Caki2 (cell line): ENCODE data around the gene UBE2N. TPM values are rescaled to one million over a fixed set of nuclear protein-coding genes. Genes with fewer than 3 reads are reported as not detected.

ENCODE experiments used
- DNase-seq: peaks from one replicate; pipeline ENCODE4 v3.0.0-alpha.2; 2015; ENCODE audit warnings: low read depth
- in situ Hi-C: cut with HindIII; loops from 2 replicates; pipeline ENCODE4 v1.10.0; 2016; ENCODE audit warnings: low sequenced_read_pairs, low pct_unique_long_range_greater_than_20kb, mixed read lengths
- total RNA-seq: library from RNA; depleted of rRNA; stranded (reverse); fragments of >200 nt; shearing (Covaris generic); gene quantifications from 2 replicates; pipeline ENCODE4 v1.2.3, GENCODE V29; 2014; ENCODE audit warnings: low replicate concordance; rRNA removed

The UBE2N gene
- total RNA-seq, 1 experiment from 2014 or later: 53.2 TPM

- DNase-seq: no peak
- in situ Hi-C loops: no loop called here
Measured at GRCh38 chr12:93373961-93374656, 67.6 kb downstream of the UBE2N start.

DNA sequence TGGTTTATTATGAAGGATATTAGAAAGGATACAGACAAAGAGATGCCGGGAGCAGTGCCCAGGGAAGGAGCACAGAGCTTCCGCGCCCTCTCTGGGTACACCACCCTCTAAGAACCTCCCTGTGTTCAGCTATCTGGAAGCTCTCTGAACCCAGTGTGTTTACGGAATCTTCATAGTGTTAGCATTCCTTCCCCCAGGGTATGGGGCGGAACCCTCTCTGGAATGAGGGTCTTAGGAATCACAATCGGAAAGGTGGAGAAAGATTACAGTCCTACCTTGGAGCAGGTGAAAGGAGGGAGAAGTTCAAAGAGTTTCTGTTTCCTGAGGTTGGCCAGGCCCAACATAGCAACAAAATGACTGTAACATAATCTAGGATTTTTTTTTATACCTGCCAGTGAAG lies 70.8 kb downstream of the UBE2N start:
- no peak for DNase-seq
- in situ Hi-C loops: no loop called here

DNA sequence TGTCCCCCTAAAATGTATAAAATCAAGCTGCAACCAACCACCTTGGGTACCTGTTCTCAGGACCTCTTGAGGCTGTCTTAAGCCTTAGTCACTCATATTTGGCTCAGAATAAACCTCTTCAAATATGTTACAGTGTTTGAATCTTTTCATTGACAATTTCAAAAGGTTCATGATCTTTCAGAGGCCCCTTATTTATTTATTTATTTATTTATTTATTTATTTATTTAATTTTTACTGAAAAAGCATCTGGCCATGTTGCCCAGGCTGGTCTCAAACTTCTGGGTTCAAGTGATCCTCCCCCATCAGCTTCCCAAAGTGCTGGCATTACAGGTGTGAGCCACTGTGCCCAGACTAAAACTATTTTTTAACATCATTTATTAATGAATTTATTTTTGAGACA lies 72.2 kb downstream of the UBE2N start:
- DNase-seq: no peak
- in situ Hi-C loops: no loop called here

- no peak for DNase-seq
- in situ Hi-C loops: no loop called here
Measured at GRCh38 chr12:93368766-93369165, 73.0 kb downstream of the UBE2N start.

DNA sequence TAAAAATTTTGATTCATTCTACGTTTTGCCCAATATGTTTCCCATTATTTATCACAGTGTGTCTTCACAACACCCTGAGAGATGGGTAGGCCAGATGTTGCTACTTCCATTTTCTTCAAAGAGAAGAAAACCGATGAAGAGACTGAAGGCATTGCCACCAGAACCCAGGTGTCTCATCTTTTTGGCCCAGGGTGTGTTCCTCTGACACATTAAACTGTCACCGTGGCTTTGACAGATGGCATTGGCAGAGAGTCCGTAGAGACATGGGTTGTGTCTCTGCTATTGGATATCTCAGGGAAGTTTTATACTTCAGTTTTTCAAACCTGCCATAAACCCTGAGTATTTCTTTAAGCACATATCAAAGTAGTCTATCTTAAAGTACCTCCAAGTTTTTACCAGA lies 75.3 kb downstream of the UBE2N start:
- in situ Hi-C loops: no loop called here
- DNase-seq: no peak

GRCh38 chr12:93365616-93366405 lies 75.9 kb downstream of the UBE2N start:
- no peak for DNase-seq
- in situ Hi-C loops: no loop called here

DNA sequence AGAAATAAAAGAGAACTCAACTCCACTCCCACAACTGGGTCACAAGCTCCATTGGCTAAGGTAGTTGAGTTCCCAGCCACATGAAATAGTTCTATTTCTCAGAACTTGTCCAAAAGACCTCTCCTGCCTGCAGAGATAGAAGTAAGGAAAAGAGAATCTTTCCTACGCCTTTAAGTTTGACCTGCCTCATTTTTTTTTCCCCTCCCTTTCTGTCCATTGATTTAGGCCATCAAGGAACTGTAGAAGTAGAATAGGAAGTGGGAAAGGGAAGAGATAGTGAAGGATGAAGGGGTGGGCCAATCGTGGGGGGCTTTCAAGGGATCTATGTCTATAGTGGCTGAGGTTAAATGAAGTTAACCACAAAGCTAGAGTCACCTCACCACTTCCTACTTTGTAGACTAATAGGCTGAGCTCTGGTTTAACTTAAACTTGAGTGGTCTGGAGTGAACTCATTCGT lies 77.9 kb downstream of the UBE2N start:
- in situ Hi-C loops: no loop called here
- DNase-seq: no peak

- in situ Hi-C loops: no loop called here
- peak; percentile 5 for DNase-seq
Measured at GRCh38 chr12:93361151-93361919, 80.4 kb downstream of the UBE2N start.

GRCh38 chr12:93360688-93361087 lies 81.1 kb downstream of the UBE2N start:
- in situ Hi-C loops: no loop called here
- DNase-seq: no peak

GRCh38 chr12:93358821-93359220 lies 82.9 kb downstream of the UBE2N start:
- in situ Hi-C loops: no loop called here
- DNase-seq: no peak

- in situ Hi-C loops: no loop called here
- DNase-seq: no peak
Measured at GRCh38 chr12:93358058-93358457, 83.7 kb downstream of the UBE2N start.

- DNase-seq: no peak
- in situ Hi-C loops: no loop called here
Measured at GRCh38 chr12:93356214-93356613, 85.5 kb downstream of the UBE2N start.

Other genes with a start within 250 kb of the UBE2N start
- gene NUDT4, start 64.0 kb downstream of the UBE2N start, total RNA-seq: 17.8 and 30.1 TPM in 2 replicates
- gene MRPL42, start 25.6 kb upstream of the UBE2N start, total RNA-seq: 25.1 and 48.3 TPM in 2 replicates
- 4.9 and 7.1 TPM in 2 replicates for gene SOCS2, start 130.7 kb upstream of the UBE2N start, total RNA-seq
- 15.4 and 21.8 TPM in 2 replicates for gene CRADD, start 235.4 kb upstream of the UBE2N start, total RNA-seq